GM13977 (cell line): ENCODE measurements around the gene PSAT1.

Experiments
- DNase-seq: peaks from one replicate; pipeline ENCODE4 v3.0.0; 2012; ENCODE audit warnings: low spot score
- CTCF ChIP-seq: IDR thresholded peaks from 2 replicates; pipeline ENCODE4 v1.5.1; 2012; ENCODE audit warnings: mild to moderate bottlenecking, control low read depth; ENCODE audit not compliant: insufficient read depth; ENCODE audit errors: extremely low read depth, missing control alignments
- in situ Hi-C: fragments of 300-500 bp; cut with MboI; formaldehyde crosslinking; loops from one replicate; pipeline ENCODE4 v1.12.0; 2022; ENCODE audit warnings: low sequenced_read_pairs, low pct_unique_long_range_greater_than_20kb, mixed read lengths, inconsistent platforms; ENCODE audit not compliant: unreplicated experiment

PSAT1 gene

GRCh38 chr9:78297672-78297961, 692 bp downstream of the PSAT1 start:
- in situ Hi-C loops = no loop called here
- no peak for DNase-seq
- no peak for TF ChIP-seq CTCF

DNA sequence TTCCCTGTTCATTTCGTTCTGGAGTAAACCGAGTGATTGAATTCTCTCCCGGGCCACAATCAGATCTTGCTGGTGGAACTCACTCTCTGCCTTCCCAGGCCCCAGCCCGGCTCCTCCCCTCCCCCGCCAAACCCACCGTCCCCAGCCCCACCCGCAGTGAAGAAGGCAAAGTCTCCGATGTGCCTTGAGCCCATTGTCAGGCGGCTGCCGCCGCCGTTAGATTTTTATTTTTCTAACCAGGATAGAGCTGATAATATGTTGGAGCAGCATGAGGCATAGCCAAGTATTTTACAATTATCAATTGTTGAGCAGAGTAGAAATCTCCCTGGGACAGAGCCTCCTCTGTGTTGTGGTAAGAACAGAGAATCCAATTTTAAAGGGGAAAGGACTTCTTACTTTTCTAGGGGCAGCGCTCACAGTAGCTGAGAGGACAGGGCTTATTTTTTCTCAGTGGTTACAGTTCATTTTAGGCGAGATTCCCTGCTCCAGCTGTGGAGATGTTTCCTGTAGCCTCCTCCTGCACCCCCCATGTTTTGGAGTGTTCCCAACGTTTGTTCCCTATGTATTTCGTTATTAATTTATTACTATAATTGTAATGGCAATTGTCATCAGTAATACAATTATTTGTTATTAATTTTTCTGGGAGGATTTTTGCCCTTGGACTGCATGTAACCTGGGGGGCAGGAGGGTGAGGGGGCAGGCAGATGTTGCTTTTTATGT, 1.3 kb downstream of the PSAT1 start:
- no peak for TF ChIP-seq CTCF
- DNase-seq = peak; percentile 28
- in situ Hi-C loops = no loop called here

- DNase-seq = no peak
- in situ Hi-C loops = no loop called here
- TF ChIP-seq CTCF = no peak
Measured at GRCh38 chr9:78300209-78300608, 3.3 kb downstream of the PSAT1 start.

GRCh38 chr9:78301466-78301865, 4.5 kb downstream of the PSAT1 start:
- in situ Hi-C loops = no loop called here
- no peak for DNase-seq
- no peak for TF ChIP-seq CTCF

GRCh38 chr9:78303377-78304062, 6.6 kb downstream of the PSAT1 start:
- DNase-seq = no peak
- no peak for TF ChIP-seq CTCF
- in situ Hi-C loops = no loop called here

GRCh38 chr9:78304357-78304756, 7.4 kb downstream of the PSAT1 start:
- TF ChIP-seq CTCF = no peak
- in situ Hi-C loops = no loop called here
- DNase-seq = no peak
